Caco-2 (cell line): Measurements from ENCODE around the gene ZDHHC11B. TPM values are rescaled to one million over a fixed set of nuclear protein-coding genes. Genes with fewer than 3 reads are reported as not detected.

Experiments used
- BruUV-seq: library from RNA; stranded (reverse); fragments of 400-500 nt; replicated peaks from 2 replicates; lab custom pipeline; 2021; lab: Mats Ljungman, UMichigan
- CTCF ChIA-PET: fragments of 300-600 bp; sonication (Branson Sonifier 250); formaldehyde crosslinking; loops from one replicate; lab custom pipeline; 2022; ENCODE audit warnings: antibody characterized with exemption; lab: Charles Lee
- POLR2A ChIA-PET: fragments of 300-600 bp; sonication (Branson Sonifier 250); formaldehyde crosslinking; loops from one replicate; lab custom pipeline; 2022; ENCODE audit warnings: antibody characterized with exemption; lab: Charles Lee
- DNase-seq, 2 experiments: peaks; one replicate each; pipeline versions ENCODE4 v3.0.0 to v3.0.0-alpha.2; 2020 to 2022
- H3K27me3 ChIP-seq: replicated peaks from 2 replicates; pipeline ENCODE4 v1.6.0; 2011; ENCODE audit warnings: low read length; ENCODE audit not compliant: control insufficient read depth, insufficient read depth
- H3K36me3 ChIP-seq: 2 replicates; pipeline ENCODE4 v1.5.1; 2011; ENCODE audit warnings: low read length; ENCODE audit not compliant: control insufficient read depth, insufficient read depth
- H3K4me1 ChIP-seq: fragments of 250-450 bp; sonication (Bioruptor Pico); 2 replicates; pipeline ENCODE4 v1.5.1; 2020; ENCODE audit warnings: mild to moderate bottlenecking
- H3K4me3 ChIP-seq: 2 replicates; pipeline ENCODE4 v1.5.1; 2011; ENCODE audit warnings: low read depth, mild to moderate bottlenecking, control low read depth, low read length
- H3K9me3 ChIP-seq: fragments of 250-450 bp; sonication (Bioruptor Pico); 2 replicates; pipeline ENCODE4 v1.5.1; 2020; ENCODE audit warnings: mild to moderate bottlenecking, moderate library complexity
- H3K27ac Mint-ChIP-seq: one replicate; pipeline ENCODE4 v1.8.0; 2022; ENCODE audit warnings: mixed read lengths; ENCODE audit not compliant: unreplicated experiment
- H3K27me3 Mint-ChIP-seq: one replicate; pipeline ENCODE4 v1.8.0; 2022; ENCODE audit warnings: mixed read lengths; ENCODE audit not compliant: insufficient read depth, unreplicated experiment
- H3K36me3 Mint-ChIP-seq: one replicate; pipeline ENCODE4 v1.8.0; 2022; ENCODE audit warnings: mild to moderate bottlenecking, mixed read lengths; ENCODE audit not compliant: insufficient read depth, unreplicated experiment
- H3K4me1 Mint-ChIP-seq: one replicate; pipeline ENCODE4 v1.8.0; 2022; ENCODE audit warnings: low read depth, mixed read lengths; ENCODE audit not compliant: unreplicated experiment
- H3K4me3 Mint-ChIP-seq: one replicate; pipeline ENCODE4 v1.8.0; 2022; ENCODE audit warnings: mild to moderate bottlenecking, moderate library complexity, mixed read lengths; ENCODE audit not compliant: unreplicated experiment
- H3K9me3 Mint-ChIP-seq: one replicate; pipeline ENCODE4 v1.8.0; 2022; ENCODE audit warnings: mixed read lengths; ENCODE audit not compliant: unreplicated experiment
- CTCF ChIP-seq, 2 experiments: fragments of 200-600 bp in 1 of 2; IDR thresholded peaks; 1 replicate in 1 of 2; 2 replicates in 1 of 2; pipeline versions ENCODE4 v1.5.1 to v1.8.0; 2011 to 2022; ENCODE audit warnings: antibody characterized with exemption in 1 of 2, control low read depth in 1 of 2, inconsistent platforms in 1 of 2, low read depth in 1 of 2, low read length in 1 of 2, mild to moderate bottlenecking in 1 of 2, moderate library complexity in 1 of 2; ENCODE audit not compliant: insufficient read depth in 1 of 2, severe bottlenecking in 1 of 2, unreplicated experiment in 1 of 2
- intact Hi-C: fragments of 100-400 bp; cut with micrococcal nuclease; formaldehyde crosslinking; loops from one replicate; pipeline ENCODE4 v1.10.0; 2022; ENCODE audit not compliant: unreplicated experiment
- total RNA-seq: library from RNA; stranded (reverse); gene quantifications from 2 replicates; pipeline ENCODE4 v1.2.3, GENCODE V29; 2022

ZDHHC11B gene
- total RNA-seq, 1 experiment from 2014 or later, result 1.00 TPM

- POLR2A ChIA-PET, result no interaction called here
Measured at GRCh38 chr5:761854-762710, 22.4 kb downstream of the ZDHHC11B start.

GRCh38 chr5:761059-761771 lies 23.3 kb downstream of the ZDHHC11B start:
- Mint-ChIP-seq H3K9me3 (no peaks in the 10 kb centered on the region), H3K36me3 (no peaks in the 10 kb centered on the region), H3K4me1 (peaks cover 10% of the 10 kb centered on the region), H3K27ac (no peak overlapping the region), H3K4me3 (no peak overlapping the region), H3K27me3 (peaks cover 4% of the 10 kb centered on the region)
- no TSS peak for BruUV-seq
- H3K36me3 ChIP-seq, result no peaks in the 10 kb centered on the region
- H3K4me3 ChIP-seq, result no peak overlapping the region
- no peaks in the 10 kb centered on the region for H3K27me3 ChIP-seq
- H3K9me3 ChIP-seq, result peaks cover 4% of the 10 kb centered on the region; the same call in 1 of the 2 replicates
- POLR2A ChIA-PET, result no interaction called here
- TF ChIP-seq CTCF (IDR thresholded peaks at IDR 0.05; ENCODE audit: insufficient read depth in 1 of 2, low read depth in 1 of 2, low read length in 1 of 2, severe bottlenecking in 1 of 2, unreplicated experiment in 1 of 2), result no peak
- CTCF ChIA-PET, result no interaction called here
- peaks cover 6% of the 10 kb centered on the region; the same call in 1 of the 2 replicates for H3K4me1 ChIP-seq
- intact Hi-C loops, result no loop called here
- peak in 1 of 2 experiments; percentile 37 for DNase-seq

More at GRCh38 chr5:761854-762710, 22.4 kb downstream of the ZDHHC11B start:
- DNase-seq, result no peak
- Histone ChIP-seq H3K9me3 (peaks cover 5% of the 10 kb centered on the region; the same call in 1 of the 2 replicates), H3K36me3 (no peaks in the 10 kb centered on the region), H3K4me1 (peaks cover 6% of the 10 kb centered on the region; the same call in 1 of the 2 replicates), H3K27me3 (no peaks in the 10 kb centered on the region), H3K4me3 (no peak overlapping the region)
- no TSS peak for BruUV-seq
- Mint-ChIP-seq H3K4me3 (no peak overlapping the region), H3K4me1 (peaks cover 10% of the 10 kb centered on the region), H3K9me3 (no peaks in the 10 kb centered on the region), H3K27me3 (peaks cover 4% of the 10 kb centered on the region), H3K27ac (no peak overlapping the region), H3K36me3 (no peaks in the 10 kb centered on the region)
- CTCF ChIA-PET, result no interaction called here
- no peak for TF ChIP-seq CTCF (IDR thresholded peaks at IDR 0.05; ENCODE audit: insufficient read depth in 1 of 2, low read depth in 1 of 2, low read length in 1 of 2, severe bottlenecking in 1 of 2, unreplicated experiment in 1 of 2)
- intact Hi-C loops, result no loop called here

GRCh38 chr5:760363-761058 lies 24.0 kb downstream of the ZDHHC11B start:
- DNase-seq, result peak in 1 of 2 experiments; percentile 26

More at GRCh38 chr5:760363-761058, 24.0 kb downstream of the ZDHHC11B start:
- Mint-ChIP-seq H3K27ac (peak overlapping the region; percentile 90), H3K4me3 (no peak overlapping the region), H3K9me3 (no peaks in the 10 kb centered on the region), H3K27me3 (peaks cover 4% of the 10 kb centered on the region), H3K4me1 (peaks cover 10% of the 10 kb centered on the region), H3K36me3 (no peaks in the 10 kb centered on the region)
- Histone ChIP-seq H3K4me1 (peaks cover 6% of the 10 kb centered on the region; the same call in 1 of the 2 replicates), H3K9me3 (no peaks in the 10 kb centered on the region), H3K36me3 (no peaks in the 10 kb centered on the region), H3K4me3 (no peak overlapping the region), H3K27me3 (no peaks in the 10 kb centered on the region)
- BruUV-seq, result no TSS peak
- CTCF ChIA-PET, result no interaction called here
- intact Hi-C loops, result no loop called here
- TF ChIP-seq CTCF (IDR thresholded peaks at IDR 0.05; ENCODE audit: insufficient read depth in 1 of 2, low read depth in 1 of 2, low read length in 1 of 2, severe bottlenecking in 1 of 2, unreplicated experiment in 1 of 2), result no peak
- POLR2A ChIA-PET, result no interaction called here
